HEK293 (cell line): ENCODE data around the gene RNF166.

Experiments
- MZF1 ChIP-seq: fragments of 450-650 bp; formaldehyde crosslinking; IDR thresholded peaks from 2 replicates; pipeline ENCODE4 v1.5.1; 2017; ENCODE audit warnings: missing biosample characterization, missing genetic modification characterization, borderline replicate concordance
- WT1 ChIP-seq: fragments of 450-650 bp; formaldehyde crosslinking; IDR thresholded peaks from 2 replicates; pipeline ENCODE4 v1.5.1; 2016; ENCODE audit warnings: missing biosample characterization, missing genetic modification characterization
- ZBTB1 ChIP-seq: fragments of 450-650 bp; formaldehyde crosslinking; IDR thresholded peaks from 2 replicates; pipeline ENCODE4 v1.5.1; 2016; ENCODE audit warnings: missing biosample characterization, missing genetic modification characterization
- ZBTB21 ChIP-seq: fragments of 450-650 bp; formaldehyde crosslinking; IDR thresholded peaks from 2 replicates; pipeline ENCODE4 v1.5.1; 2017; ENCODE audit warnings: missing biosample characterization, missing genetic modification characterization
- ZNF138 ChIP-seq: fragments of 450-650 bp; formaldehyde crosslinking; IDR thresholded peaks from 2 replicates; pipeline ENCODE4 v1.5.1; 2016; ENCODE audit warnings: missing biosample characterization, missing genetic modification characterization, borderline replicate concordance
- ZNF140 ChIP-seq: fragments of 450-650 bp; formaldehyde crosslinking; IDR thresholded peaks from 2 replicates; pipeline ENCODE4 v1.5.1; 2016; ENCODE audit warnings: missing biosample characterization, missing genetic modification characterization
- ZNF391 ChIP-seq: fragments of 450-650 bp; formaldehyde crosslinking; IDR thresholded peaks from 2 replicates; pipeline ENCODE4 v1.5.1; 2016; ENCODE audit warnings: low read depth, missing biosample characterization, missing genetic modification characterization, borderline replicate concordance
- ZNF433 ChIP-seq: fragments of 450-650 bp; formaldehyde crosslinking; IDR thresholded peaks from 2 replicates; pipeline ENCODE4 v1.5.1; 2016; ENCODE audit warnings: missing biosample characterization, missing genetic modification characterization, low read depth
- ZNF549 ChIP-seq: fragments of 450-650 bp; IDR thresholded peaks from 2 replicates; pipeline ENCODE4 v1.5.1; 2018; ENCODE audit warnings: missing biosample characterization, missing genetic modification characterization, mild to moderate bottlenecking, inconsistent platforms, moderate library complexity
- ZNF561 ChIP-seq: fragments of 450-650 bp; IDR thresholded peaks from 2 replicates; pipeline ENCODE4 v1.5.1; 2018; ENCODE audit warnings: missing biosample characterization, missing genetic modification characterization, borderline replicate concordance
- ZNF571 ChIP-seq: fragments of 450-650 bp; formaldehyde crosslinking; IDR thresholded peaks from 2 replicates; pipeline ENCODE4 v1.5.0; 2017; ENCODE audit warnings: missing biosample characterization, missing genetic modification characterization
- ZNF610 ChIP-seq: fragments of 450-650 bp; formaldehyde crosslinking; IDR thresholded peaks from 2 replicates; pipeline ENCODE4 v1.5.1; 2016; ENCODE audit warnings: missing biosample characterization, missing genetic modification characterization, borderline replicate concordance
- ZNF701 ChIP-seq: fragments of 450-650 bp; formaldehyde crosslinking; IDR thresholded peaks from 2 replicates; pipeline ENCODE4 v1.5.1; 2016; ENCODE audit warnings: missing biosample characterization, missing genetic modification characterization
- ZNF76 ChIP-seq: fragments of 450-650 bp; formaldehyde crosslinking; IDR thresholded peaks from 2 replicates; pipeline ENCODE4; 2016; ENCODE audit warnings: low read depth, missing biosample characterization, missing genetic modification characterization, borderline replicate concordance
- ZNF785 ChIP-seq: fragments of 450-650 bp; formaldehyde crosslinking; IDR thresholded peaks from 2 replicates; pipeline ENCODE4 v1.5.1; 2016; ENCODE audit warnings: missing biosample characterization, missing genetic modification characterization
- TF ChIP-seq, protein P1 (sequence below): fragments of 450-650 bp; formaldehyde crosslinking; IDR thresholded peaks from 2 replicates; pipeline ENCODE4 v1.5.1; 2016; ENCODE audit warnings: missing biosample characterization, missing genetic modification characterization, borderline replicate concordance
- TF ChIP-seq, protein P2 (sequence below): fragments of 450-650 bp; formaldehyde crosslinking; IDR thresholded peaks from 2 replicates; pipeline ENCODE4 v1.5.1; 2016; ENCODE audit warnings: missing biosample characterization, missing genetic modification characterization
- TF ChIP-seq, protein P3 (sequence below): fragments of 450-650 bp; formaldehyde crosslinking; IDR thresholded peaks from 2 replicates; pipeline ENCODE4 v1.5.1; 2016; ENCODE audit warnings: missing biosample characterization, missing genetic modification characterization
- TF ChIP-seq, protein P4 (sequence below): fragments of 450-650 bp; formaldehyde crosslinking; IDR thresholded peaks from 2 replicates; pipeline ENCODE4 v1.5.1; 2016; ENCODE audit warnings: missing biosample characterization, missing genetic modification characterization
- TF ChIP-seq, protein P5 (sequence below): fragments of 450-650 bp; formaldehyde crosslinking; IDR thresholded peaks from 2 replicates; pipeline ENCODE4 v1.5.1; 2016; ENCODE audit warnings: missing biosample characterization, missing genetic modification characterization
- TF ChIP-seq, protein P6 (sequence below): fragments of 450-650 bp; formaldehyde crosslinking; IDR thresholded peaks from 2 replicates; pipeline ENCODE4 v1.5.1; 2016; ENCODE audit warnings: missing biosample characterization, missing genetic modification characterization
- TF ChIP-seq, protein P7 (sequence below): fragments of 450-650 bp; formaldehyde crosslinking; optimal IDR thresholded peaks from 2 replicates; pipeline ENCODE3; 2016; ENCODE audit warnings: missing biosample characterization, mild to moderate bottlenecking, missing genetic modification characterization
- TF ChIP-seq, protein P8 (sequence below): fragments of 450-650 bp; formaldehyde crosslinking; IDR thresholded peaks from 2 replicates; pipeline ENCODE4 v1.5.1; 2016; ENCODE audit warnings: missing biosample characterization, missing genetic modification characterization

The RNF166 gene

DNA sequence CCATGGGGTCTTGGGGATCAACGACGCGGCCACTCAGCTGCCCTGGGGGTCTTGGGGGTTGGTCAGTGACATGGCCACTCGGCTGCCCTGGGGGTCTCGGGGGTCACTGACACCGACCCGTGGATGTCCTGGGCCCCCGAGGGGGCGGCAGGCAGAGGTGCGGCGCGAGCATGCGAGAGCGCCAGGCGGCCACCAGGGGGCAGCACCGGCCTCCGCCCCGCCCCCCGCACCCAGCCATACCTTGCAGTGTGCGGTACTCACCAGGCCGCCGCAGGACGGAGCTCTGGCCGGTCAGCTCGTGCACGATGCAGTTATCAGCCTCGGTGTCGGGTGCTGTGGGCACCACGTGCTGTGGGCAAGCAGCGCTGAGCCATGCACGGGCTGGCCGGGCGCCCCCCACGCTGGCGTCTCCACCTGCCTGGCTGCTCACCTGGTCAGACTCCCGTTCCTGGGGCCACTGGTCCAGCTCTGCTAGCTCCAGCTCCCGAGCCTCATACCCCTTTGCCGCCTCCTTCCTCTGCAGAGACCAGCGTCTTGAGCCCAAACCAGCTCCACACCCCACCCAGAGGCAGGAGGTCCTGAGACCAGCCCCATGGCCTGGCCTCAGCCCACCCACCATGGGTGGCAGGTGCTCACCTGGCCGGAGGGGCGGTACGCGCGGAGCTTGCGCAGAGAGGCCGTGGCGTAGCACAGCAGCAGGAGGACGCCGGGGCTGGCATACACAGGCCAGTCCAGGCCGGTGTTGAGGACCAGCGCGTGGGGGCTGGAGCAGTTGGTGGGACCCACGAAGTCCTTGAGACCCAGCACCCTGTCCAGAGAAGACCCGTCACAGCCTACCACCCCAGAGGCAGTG lies 31.3 kb upstream of the RNF166 start (continued):
- 0 out of 2 replicates have a peak, but pooled peaks have one; percentile 19 for TF ChIP-seq MZF1
- TF ChIP-seq, protein P1, sequence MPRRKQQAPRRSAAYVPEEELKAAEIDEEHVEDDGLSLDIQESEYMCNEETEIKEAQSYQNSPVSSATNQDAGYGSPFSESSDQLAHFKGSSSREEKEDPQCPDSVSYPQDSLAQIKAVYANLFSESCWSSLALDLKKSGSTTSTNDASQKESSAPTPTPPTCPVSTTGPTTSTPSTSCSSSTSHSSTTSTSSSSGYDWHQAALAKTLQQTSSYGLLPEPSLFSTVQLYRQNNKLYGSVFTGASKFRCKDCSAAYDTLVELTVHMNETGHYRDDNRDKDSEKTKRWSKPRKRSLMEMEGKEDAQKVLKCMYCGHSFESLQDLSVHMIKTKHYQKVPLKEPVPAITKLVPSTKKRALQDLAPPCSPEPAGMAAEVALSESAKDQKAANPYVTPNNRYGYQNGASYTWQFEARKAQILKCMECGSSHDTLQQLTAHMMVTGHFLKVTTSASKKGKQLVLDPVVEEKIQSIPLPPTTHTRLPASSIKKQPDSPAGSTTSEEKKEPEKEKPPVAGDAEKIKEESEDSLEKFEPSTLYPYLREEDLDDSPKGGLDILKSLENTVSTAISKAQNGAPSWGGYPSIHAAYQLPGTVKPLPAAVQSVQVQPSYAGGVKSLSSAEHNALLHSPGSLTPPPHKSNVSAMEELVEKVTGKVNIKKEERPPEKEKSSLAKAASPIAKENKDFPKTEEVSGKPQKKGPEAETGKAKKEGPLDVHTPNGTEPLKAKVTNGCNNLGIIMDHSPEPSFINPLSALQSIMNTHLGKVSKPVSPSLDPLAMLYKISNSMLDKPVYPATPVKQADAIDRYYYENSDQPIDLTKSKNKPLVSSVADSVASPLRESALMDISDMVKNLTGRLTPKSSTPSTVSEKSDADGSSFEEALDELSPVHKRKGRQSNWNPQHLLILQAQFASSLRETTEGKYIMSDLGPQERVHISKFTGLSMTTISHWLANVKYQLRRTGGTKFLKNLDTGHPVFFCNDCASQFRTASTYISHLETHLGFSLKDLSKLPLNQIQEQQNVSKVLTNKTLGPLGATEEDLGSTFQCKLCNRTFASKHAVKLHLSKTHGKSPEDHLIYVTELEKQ (tag by site-specific recombination) = no peak
- TF ChIP-seq ZNF785 (tag by site-specific recombination) = no peak
- no peak for TF ChIP-seq ZNF549 (tag by site-specific recombination)
- 0 out of 2 replicates have a peak, but pooled peaks have one; percentile 37 for TF ChIP-seq ZBTB1 (tag by site-specific recombination)
- TF ChIP-seq ZNF561 (tag by site-specific recombination) = no peak
- peak; percentile 58; the same call in 1 of the 2 replicates for TF ChIP-seq ZNF391 (tag by site-specific recombination)
- TF ChIP-seq ZNF138 (tag by site-specific recombination) = no peak
- TF ChIP-seq, protein P2, sequence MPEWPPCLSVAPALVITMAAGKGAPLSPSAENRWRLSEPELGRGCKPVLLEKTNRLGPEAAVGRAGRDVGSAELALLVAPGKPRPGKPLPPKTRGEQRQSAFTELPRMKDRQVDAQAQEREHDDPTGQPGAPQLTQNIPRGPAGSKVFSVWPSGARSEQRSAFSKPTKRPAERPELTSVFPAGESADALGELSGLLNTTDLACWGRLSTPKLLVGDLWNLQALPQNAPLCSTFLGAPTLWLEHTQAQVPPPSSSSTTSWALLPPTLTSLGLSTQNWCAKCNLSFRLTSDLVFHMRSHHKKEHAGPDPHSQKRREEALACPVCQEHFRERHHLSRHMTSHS = no peak
- TF ChIP-seq, protein P3, sequence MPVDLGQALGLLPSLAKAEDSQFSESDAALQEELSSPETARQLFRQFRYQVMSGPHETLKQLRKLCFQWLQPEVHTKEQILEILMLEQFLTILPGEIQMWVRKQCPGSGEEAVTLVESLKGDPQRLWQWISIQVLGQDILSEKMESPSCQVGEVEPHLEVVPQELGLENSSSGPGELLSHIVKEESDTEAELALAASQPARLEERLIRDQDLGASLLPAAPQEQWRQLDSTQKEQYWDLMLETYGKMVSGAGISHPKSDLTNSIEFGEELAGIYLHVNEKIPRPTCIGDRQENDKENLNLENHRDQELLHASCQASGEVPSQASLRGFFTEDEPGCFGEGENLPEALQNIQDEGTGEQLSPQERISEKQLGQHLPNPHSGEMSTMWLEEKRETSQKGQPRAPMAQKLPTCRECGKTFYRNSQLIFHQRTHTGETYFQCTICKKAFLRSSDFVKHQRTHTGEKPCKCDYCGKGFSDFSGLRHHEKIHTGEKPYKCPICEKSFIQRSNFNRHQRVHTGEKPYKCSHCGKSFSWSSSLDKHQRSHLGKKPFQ = no peak
- TF ChIP-seq ZNF140 (tag by site-specific recombination) = no peak
- TF ChIP-seq, protein P4, sequence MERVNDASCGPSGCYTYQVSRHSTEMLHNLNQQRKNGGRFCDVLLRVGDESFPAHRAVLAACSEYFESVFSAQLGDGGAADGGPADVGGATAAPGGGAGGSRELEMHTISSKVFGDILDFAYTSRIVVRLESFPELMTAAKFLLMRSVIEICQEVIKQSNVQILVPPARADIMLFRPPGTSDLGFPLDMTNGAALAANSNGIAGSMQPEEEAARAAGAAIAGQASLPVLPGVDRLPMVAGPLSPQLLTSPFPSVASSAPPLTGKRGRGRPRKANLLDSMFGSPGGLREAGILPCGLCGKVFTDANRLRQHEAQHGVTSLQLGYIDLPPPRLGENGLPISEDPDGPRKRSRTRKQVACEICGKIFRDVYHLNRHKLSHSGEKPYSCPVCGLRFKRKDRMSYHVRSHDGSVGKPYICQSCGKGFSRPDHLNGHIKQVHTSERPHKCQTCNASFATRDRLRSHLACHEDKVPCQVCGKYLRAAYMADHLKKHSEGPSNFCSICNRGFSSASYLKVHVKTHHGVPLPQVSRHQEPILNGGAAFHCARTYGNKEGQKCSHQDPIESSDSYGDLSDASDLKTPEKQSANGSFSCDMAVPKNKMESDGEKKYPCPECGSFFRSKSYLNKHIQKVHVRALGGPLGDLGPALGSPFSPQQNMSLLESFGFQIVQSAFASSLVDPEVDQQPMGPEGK (tag by site-specific recombination) = peak; percentile 97
- TF ChIP-seq WT1 (tag by site-specific recombination) = no peak
- TF ChIP-seq ZNF76 (tag by site-specific recombination) = no peak
- TF ChIP-seq, protein P5, sequence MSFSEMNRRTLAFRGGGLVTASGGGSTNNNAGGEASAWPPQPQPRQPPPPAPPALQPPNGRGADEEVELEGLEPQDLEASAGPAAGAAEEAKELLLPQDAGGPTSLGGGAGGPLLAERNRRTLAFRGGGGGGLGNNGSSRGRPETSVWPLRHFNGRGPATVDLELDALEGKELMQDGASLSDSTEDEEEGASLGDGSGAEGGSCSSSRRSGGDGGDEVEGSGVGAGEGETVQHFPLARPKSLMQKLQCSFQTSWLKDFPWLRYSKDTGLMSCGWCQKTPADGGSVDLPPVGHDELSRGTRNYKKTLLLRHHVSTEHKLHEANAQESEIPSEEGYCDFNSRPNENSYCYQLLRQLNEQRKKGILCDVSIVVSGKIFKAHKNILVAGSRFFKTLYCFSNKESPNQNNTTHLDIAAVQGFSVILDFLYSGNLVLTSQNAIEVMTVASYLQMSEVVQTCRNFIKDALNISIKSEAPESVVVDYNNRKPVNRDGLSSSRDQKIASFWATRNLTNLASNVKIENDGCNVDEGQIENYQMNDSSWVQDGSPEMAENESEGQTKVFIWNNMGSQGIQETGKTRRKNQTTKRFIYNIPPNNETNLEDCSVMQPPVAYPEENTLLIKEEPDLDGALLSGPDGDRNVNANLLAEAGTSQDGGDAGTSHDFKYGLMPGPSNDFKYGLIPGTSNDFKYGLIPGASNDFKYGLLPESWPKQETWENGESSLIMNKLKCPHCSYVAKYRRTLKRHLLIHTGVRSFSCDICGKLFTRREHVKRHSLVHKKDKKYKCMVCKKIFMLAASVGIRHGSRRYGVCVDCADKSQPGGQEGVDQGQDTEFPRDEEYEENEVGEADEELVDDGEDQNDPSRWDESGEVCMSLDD (tag by site-specific recombination) = peak; percentile 78
- no peak for TF ChIP-seq ZBTB21 (tag by site-specific recombination)
- TF ChIP-seq, protein P6, sequence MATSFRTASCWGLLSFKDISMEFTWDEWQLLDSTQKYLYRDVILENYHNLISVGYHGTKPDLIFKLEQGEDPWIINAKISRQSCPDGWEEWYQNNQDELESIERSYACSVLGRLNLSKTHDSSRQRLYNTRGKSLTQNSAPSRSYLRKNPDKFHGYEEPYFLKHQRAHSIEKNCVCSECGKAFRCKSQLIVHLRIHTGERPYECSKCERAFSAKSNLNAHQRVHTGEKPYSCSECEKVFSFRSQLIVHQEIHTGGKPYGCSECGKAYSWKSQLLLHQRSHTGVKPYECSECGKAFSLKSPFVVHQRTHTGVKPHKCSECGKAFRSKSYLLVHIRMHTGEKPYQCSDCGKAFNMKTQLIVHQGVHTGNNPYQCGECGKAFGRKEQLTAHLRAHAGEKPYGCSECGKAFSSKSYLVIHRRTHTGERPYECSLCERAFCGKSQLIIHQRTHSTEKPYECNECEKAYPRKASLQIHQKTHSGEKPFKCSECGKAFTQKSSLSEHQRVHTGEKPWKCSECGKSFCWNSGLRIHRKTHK = no peak
- TF ChIP-seq ZNF571 = no peak
- no peak for TF ChIP-seq ZNF433 (tag by site-specific recombination)
- TF ChIP-seq ZNF610 (tag by site-specific recombination) = 0 out of 2 replicates have a peak, but pooled peaks have one; percentile 39
- TF ChIP-seq, protein P7, sequence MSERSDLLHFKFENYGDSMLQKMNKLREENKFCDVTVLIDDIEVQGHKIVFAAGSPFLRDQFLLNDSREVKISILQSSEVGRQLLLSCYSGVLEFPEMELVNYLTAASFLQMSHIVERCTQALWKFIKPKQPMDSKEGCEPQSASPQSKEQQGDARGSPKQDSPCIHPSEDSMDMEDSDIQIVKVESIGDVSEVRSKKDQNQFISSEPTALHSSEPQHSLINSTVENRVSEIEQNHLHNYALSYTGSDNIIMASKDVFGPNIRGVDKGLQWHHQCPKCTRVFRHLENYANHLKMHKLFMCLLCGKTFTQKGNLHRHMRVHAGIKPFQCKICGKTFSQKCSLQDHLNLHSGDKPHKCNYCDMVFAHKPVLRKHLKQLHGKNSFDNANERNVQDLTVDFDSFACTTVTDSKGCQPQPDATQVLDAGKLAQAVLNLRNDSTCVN (tag by site-specific recombination) = peak; percentile 52
- TF ChIP-seq, protein P8, sequence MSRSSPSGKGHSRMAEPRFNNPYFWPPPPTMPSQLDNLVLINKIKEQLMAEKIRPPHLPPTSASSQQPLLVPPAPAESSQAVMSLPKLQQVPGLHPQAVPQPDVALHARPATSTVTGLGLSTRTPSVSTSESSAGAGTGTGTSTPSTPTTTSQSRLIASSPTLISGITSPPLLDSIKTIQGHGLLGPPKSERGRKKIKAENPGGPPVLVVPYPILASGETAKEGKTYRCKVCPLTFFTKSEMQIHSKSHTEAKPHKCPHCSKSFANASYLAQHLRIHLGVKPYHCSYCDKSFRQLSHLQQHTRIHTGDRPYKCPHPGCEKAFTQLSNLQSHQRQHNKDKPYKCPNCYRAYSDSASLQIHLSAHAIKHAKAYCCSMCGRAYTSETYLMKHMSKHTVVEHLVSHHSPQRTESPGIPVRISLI (tag by site-specific recombination) = no peak
- no peak for TF ChIP-seq ZNF701
